Keratinocyte (primary cell): Measurements from ENCODE around the gene ELANE.

ENCODE experiments used
- CTCF ChIP-seq, 3 experiments: IDR thresholded peaks in 1 of 3; conservative IDR thresholded peaks in 1 of 3; optimal IDR thresholded peaks in 1 of 3; 2 replicates in 2 of 3; 3 replicates in 1 of 3; pipeline versions ENCODE3 to v1.5.1; 2011; ENCODE audit warnings: low read length in 3 of 3, mild to moderate bottlenecking in 3 of 3, moderate library complexity in 2 of 3, control low read depth in 1 of 3, inconsistent platforms in 1 of 3; ENCODE audit not compliant: insufficient read depth in 2 of 3; ENCODE audit errors: extremely low read depth in 1 of 3
- EZH2 ChIP-seq: IDR thresholded peaks from one replicate; pipeline ENCODE4 v1.6.1; 2012; ENCODE audit warnings: inconsistent platforms, mild to moderate bottlenecking, low read length, moderate library complexity

DNA sequence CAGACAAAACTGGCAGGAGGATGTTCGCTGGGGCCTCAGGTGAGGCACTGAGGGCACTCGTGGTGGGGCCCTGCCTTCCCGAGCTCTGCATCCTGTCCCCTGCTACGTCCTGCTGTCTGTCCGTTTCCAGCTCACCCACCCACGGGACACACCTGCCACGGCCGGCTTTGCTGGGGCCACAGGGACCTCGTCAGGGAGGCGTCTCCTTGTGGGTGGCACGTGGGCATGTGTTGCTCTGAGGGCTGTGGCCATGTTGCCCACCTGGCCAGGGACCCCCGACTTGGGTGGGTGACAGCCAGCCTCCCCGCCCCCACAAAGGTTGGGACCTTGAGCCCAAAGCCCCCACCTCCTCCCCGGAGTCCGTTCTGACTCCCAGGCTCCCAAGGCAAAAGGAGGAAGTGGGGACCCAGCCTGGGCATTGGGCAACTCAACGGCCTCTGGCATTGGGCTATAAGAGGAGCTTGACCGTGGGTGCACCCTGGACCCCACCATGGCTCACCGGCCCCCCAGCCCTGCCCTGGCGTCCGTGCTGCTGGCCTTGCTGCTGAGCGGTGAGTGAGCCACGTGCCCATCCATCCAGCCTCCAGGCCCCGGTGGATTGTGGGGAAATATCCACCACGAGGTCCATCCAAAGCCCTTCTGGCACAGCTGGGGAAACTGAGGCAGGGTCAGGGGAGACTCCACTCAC, 11.4 kb upstream of the ELANE start, which contains the start of gene PRTN3:
- no peak for TF ChIP-seq EZH2
- no peak for TF ChIP-seq CTCF (optimal IDR thresholded peaks at IDR 0.05 in 1 of 3, IDR thresholded peaks at IDR 0.05 in 1 of 3, conservative IDR thresholded peaks at IDR 0.05 in 1 of 3; ENCODE audit: extremely low read depth in 1 of 3, insufficient read depth in 2 of 3, low read length in 3 of 3)
